HG02798 (cell line): ENCODE data around the gene FBXL4.

Experiments
- ATAC-seq: cut with Tn5 transposase; IDR thresholded peaks from one replicate; pipeline ENCODE4 v1.9.1; 2021; ENCODE audit warnings: mild to moderate bottlenecking; ENCODE audit not compliant: unreplicated experiment, poor library complexity

The FBXL4 gene

GRCh38 chr6:98947411-98948292, at the start of gene FBXL4:
FBXL4 (minus strand) TSS chr6:98947946; CDS start chr6:98926988, 20,958 bp downstream.
- peak; percentile 86 for ATAC-seq

GRCh38 chr6:98995116-98995515, 47.4 kb upstream of the FBXL4 start:
- ATAC-seq, result no peak

- ATAC-seq, result no peak
Measured at GRCh38 chr6:98992535-98992934, 44.8 kb upstream of the FBXL4 start.

GRCh38 chr6:98986071-98986615, 38.4 kb upstream of the FBXL4 start:
- no peak for ATAC-seq

- ATAC-seq, result no peak
Measured at GRCh38 chr6:98985391-98985790, 37.6 kb upstream of the FBXL4 start.

- ATAC-seq, result no peak
Measured at GRCh38 chr6:98984121-98984520, 36.4 kb upstream of the FBXL4 start.

- ATAC-seq, result no peak
Measured at GRCh38 chr6:98981473-98981872, 33.7 kb upstream of the FBXL4 start.

GRCh38 chr6:98980819-98981218, 33.1 kb upstream of the FBXL4 start:
- ATAC-seq, result no peak

- no peak for ATAC-seq
Measured at GRCh38 chr6:98977671-98978292, 30.0 kb upstream of the FBXL4 start.

GRCh38 chr6:98976674-98977385, 29.1 kb upstream of the FBXL4 start:
- no peak for ATAC-seq

GRCh38 chr6:98975421-98975820, 27.7 kb upstream of the FBXL4 start:
- ATAC-seq, result no peak

GRCh38 chr6:98974309-98974708, 26.6 kb upstream of the FBXL4 start:
- ATAC-seq, result no peak

GRCh38 chr6:98973571-98973970, 25.8 kb upstream of the FBXL4 start:
- ATAC-seq, result no peak

- no peak for ATAC-seq
Measured at GRCh38 chr6:98971303-98971702, 23.6 kb upstream of the FBXL4 start.

- ATAC-seq, result peak; percentile 51
Measured at GRCh38 chr6:98970469-98970868, 22.7 kb upstream of the FBXL4 start.

- no peak for ATAC-seq
Measured at GRCh38 chr6:98967616-98968015, 19.9 kb upstream of the FBXL4 start.

- no peak for ATAC-seq
Measured at GRCh38 chr6:98959631-98960030, 11.9 kb upstream of the FBXL4 start.

- no peak for ATAC-seq
Measured at GRCh38 chr6:98958776-98959175, 11.0 kb upstream of the FBXL4 start.

- no peak for ATAC-seq
Measured at GRCh38 chr6:98957450-98957849, 9.7 kb upstream of the FBXL4 start.

- no peak for ATAC-seq
Measured at GRCh38 chr6:98949589-98949988, 1.8 kb upstream of the FBXL4 start.

- ATAC-seq, result peak; percentile 26
Measured at GRCh38 chr6:98946879-98947410, 801 bp downstream of the FBXL4 start.
